Spinal cord (tissue), 10 donors: ENCODE measurements around the gene RPP38. TPM values are rescaled to one million over a fixed set of nuclear protein-coding genes. Genes with fewer than 3 reads are reported as not detected.

Experiments used
- DNase-seq, 6 donors: peaks; one replicate each; pipeline versions ENCODE4 v3.0.0 to v3.0.0-alpha.2; 2013 to 2015; ENCODE audit warnings: low spot score in 6 of 6, low read depth in 4 of 6
- H3K27ac ChIP-seq: one replicate; pipeline ENCODE4 v1.5.1; 2013; ENCODE audit warnings: low read depth, low read length, control low read depth
- H3K27me3 ChIP-seq: one replicate; pipeline ENCODE4 v1.6.1; 2013; ENCODE audit warnings: low read length; ENCODE audit not compliant: control insufficient read depth, insufficient read depth
- H3K36me3 ChIP-seq: one replicate; pipeline ENCODE4 v1.6.1; 2013; ENCODE audit warnings: low read length; ENCODE audit not compliant: control insufficient read depth, insufficient read depth
- H3K4me1 ChIP-seq: one replicate; pipeline ENCODE4 v1.6.1; 2013; ENCODE audit warnings: low read length; ENCODE audit not compliant: control insufficient read depth, insufficient read depth
- H3K4me3 ChIP-seq: one replicate; pipeline ENCODE4 v1.5.1; 2013; ENCODE audit warnings: low read depth, low read length, control low read depth
- H3K9me3 ChIP-seq: one replicate; pipeline ENCODE4 v1.6.1; 2013; ENCODE audit warnings: low read length; ENCODE audit not compliant: control insufficient read depth, insufficient read depth
- WGBS: methylation state at CpG from one replicate; pipeline ENCODE4 v1.1.5; 2013; ENCODE audit warnings: missing lambda C conversion rate; ENCODE audit not compliant: insufficient coverage; 5-methylcytosine and 5-hydroxymethylcytosine counted together
- polyA plus RNA-seq, 2 donors: library from polyadenylated mRNA; unstranded; fragments of 120-200 nt; gene quantifications; one replicate each; pipeline ENCODE4 v1.2.1, GENCODE V29; 2013; ENCODE audit not compliant: insufficient read length in 2 of 2
- total RNA-seq, 2 donors: library from RNA; depleted of rRNA in 1 of 2; stranded (reverse); fragments of 120-200 nt in 1 of 2; fragments of >200 nt in 1 of 2; gene quantifications; one replicate each; pipeline versions ENCODE4 v1.2.3 to v1.2.4, GENCODE V29; 2013 to 2014
- donor health status: healthy.

The RPP38 gene
- total and polyA plus RNA-seq, 4 donors: 8.5 to 25.0 (median 16.3) TPM

DNA sequence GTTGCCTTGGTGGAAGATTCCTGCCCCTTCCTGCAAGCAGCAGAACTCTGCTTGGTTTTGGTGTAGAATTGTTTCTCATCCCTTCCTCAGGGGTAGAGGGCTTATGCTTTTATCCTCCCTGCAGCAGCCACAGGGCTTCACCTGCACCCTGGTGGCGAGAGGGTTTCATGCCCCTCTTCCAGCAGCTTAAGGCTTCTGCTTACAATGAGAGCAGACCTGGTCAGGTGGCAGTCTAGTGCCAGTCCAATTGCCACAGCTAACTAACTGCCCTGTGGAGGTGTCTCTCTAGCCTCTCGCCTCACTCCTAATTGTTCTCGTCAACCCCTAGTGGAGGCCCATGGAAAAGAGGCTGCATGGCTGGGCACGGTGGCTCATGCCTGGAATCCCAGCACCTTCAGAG is 27.9 kb upstream of the RPP38 start:
- Histone ChIP-seq H3K4me3 (no peak overlapping the region), H3K27ac (no peak overlapping the region), H3K9me3 (peaks cover 5% of the 10 kb centered on the region), H3K4me1 (no peaks in the 10 kb centered on the region), H3K36me3 (peaks cover 3% of the 10 kb centered on the region), H3K27me3 (no peaks in the 10 kb centered on the region)
- WGBS: 66% methylated on average over 4 of the region's 4 CpGs
- DNase-seq: no peak

DNA sequence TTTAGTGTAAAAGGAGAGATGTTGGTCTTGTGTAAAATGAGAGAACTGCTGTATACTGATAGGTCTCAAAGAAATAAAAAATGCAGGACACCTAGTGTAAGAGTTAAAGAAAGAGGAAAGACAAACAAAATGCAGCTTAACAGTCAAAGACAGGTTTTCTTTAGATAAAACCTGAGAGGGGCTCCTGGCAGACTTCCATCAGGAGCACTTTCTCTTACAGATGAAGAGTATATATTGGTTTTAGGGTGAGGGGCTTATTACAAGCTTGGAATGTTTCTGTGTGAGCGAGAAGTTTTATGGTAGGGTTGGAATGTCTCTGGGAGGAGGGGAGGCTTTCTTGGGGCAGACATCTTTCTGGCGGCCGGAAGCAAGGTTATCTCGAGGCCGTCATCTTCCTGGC is 24.8 kb upstream of the RPP38 start:
- Histone ChIP-seq H3K4me3 (no peak overlapping the region), H3K4me1 (no peaks in the 10 kb centered on the region), H3K9me3 (no peaks in the 10 kb centered on the region), H3K27ac (no peak overlapping the region), H3K36me3 (peaks cover 6% of the 10 kb centered on the region), H3K27me3 (no peaks in the 10 kb centered on the region)
- DNase-seq: no peak
- 95% methylated on average over 5 of the region's 5 CpGs for WGBS

- no peak overlapping the region for H3K27ac ChIP-seq
- no peaks in the 10 kb centered on the region for H3K9me3 ChIP-seq
- no peak overlapping the region for H3K4me3 ChIP-seq
- WGBS: 95% methylated on average over 3 of the region's 3 CpGs
- no peaks in the 10 kb centered on the region for H3K27me3 ChIP-seq
- no peaks in the 10 kb centered on the region for H3K4me1 ChIP-seq
- no peak for DNase-seq
- H3K36me3 ChIP-seq: peaks cover 6% of the 10 kb centered on the region
Measured at GRCh38 chr10:15075421-15075820, 21.7 kb upstream of the RPP38 start.

DNA sequence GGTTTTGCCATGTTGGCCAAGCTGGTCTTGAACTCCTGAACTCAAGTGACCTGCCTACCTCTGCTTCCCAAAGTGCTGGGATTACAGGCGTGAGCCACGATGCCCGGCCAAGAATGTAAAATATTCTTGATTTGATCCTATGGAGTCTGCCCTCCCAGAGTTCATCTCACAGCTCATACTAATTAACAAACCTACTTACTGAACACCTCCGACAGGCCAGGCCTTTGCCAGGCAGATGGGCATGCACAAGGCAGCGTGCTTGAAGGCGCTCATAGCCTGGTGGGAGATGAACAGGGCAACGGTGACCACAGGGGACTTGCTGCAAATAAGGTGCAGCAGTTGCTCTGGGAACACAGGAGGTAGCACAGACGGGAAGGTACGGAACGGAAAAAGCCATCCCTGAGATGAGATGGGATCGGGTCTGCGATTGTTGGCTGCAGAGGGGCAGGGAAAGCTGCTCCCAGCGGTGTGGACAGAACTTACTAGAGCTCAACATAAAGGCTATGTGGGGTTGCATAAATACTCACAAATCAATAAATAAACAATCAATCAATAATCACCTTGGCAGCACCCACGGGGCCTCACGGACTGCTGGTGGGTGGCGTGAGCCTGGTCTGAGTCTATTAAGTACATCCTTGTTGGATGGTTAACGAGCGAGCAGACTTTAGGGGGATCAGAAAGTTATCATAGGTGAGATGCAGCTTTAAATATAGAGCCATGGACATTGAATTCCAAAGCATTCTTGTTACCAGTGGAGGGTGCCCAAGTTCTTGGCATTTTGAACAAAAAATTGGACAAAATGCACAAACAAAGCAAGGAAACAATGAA is 13.3 kb upstream of the RPP38 start:
- DNase-seq: no peak
- H3K27ac ChIP-seq: peak overlapping the region; percentile 88

DNA sequence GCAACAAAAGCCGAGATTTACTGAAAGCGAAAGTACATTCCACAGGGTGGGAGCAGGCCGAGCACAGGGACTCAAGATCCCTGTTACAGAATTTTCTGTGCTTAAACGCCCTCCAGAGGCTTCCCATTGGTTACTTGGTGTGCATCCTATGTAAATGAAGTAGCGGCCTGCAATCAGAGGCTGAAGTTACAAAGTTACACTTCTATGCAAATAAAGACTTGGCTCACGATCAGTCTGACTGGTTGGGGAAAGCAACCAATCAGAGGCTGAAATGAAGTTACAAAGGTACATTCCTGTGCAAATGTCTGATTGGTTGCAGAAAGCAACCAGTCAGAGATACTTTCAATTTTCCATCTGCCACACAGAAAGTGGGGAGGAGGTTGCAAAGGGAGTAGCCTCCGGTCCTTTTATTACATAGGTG is 12.6 kb upstream of the RPP38 start:
- peak in 4 of 6 donors; percentile 35 to 90 (median 54) for DNase-seq
- peak overlapping the region; percentile 88 for H3K27ac ChIP-seq
- H3K4me1 ChIP-seq: peaks cover 26% of the 10 kb centered on the region
- WGBS: 12% methylated on average over 4 of the region's 7 CpGs
- H3K27me3 ChIP-seq: no peaks in the 10 kb centered on the region
- no peaks in the 10 kb centered on the region for H3K36me3 ChIP-seq
- H3K4me3 ChIP-seq: peak overlapping the region; percentile 56
- no peaks in the 10 kb centered on the region for H3K9me3 ChIP-seq

More for the DNA sequence above, 13.3 kb upstream of the RPP38 start:
- no peaks in the 10 kb centered on the region for H3K27me3 ChIP-seq
- 80% methylated on average over 12 of the region's 18 CpGs for WGBS
- peaks cover 21% of the 10 kb centered on the region for H3K4me1 ChIP-seq
- H3K36me3 ChIP-seq: no peaks in the 10 kb centered on the region
- H3K9me3 ChIP-seq: no peaks in the 10 kb centered on the region
- H3K4me3 ChIP-seq: peak overlapping the region; percentile 56

DNA sequence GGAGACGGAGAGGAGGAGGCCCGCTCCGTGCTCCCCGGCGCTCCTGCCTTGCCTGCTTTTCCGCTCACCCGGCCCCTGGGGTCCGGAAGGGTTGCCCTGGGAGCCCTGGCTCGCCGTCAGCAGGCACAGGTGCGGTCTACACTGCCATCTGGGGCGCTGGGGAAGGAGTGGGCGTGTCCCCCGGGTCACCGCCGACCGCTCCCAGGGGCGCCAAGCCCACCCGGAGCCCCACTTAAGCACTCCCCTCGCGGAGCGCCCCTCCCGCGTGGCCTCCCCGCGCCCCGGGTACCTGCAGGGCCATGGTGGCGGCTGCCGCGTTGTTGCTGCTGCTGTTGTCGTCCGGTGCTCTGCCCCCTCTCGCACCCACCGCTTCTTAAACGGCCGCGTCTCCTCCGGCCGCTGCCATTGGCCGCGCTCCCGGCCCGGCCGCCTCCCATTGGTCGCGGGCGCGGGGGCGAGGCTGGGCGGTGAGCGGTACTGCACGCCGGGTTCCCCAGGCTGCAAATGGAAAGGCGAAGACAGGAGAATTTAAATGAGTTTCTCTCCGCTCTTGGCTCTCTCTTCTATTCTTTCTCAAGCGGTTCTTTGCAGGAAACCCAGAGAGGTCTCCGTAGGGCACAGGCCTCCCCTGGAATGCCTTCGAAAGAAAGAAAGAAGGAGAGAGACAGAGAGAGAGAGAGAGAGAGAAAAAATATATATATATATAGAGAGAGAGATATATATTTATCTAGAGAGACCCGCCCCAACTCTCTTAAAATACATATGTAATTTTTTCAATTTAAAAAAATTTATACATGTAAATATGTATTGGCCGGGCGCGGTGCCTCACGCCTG is 8.5 kb upstream of the RPP38 start, which contains the start of gene ACBD7:
Gene ACBD7, minus strand, starts transcription at position 349 of the 834 bp plus-strand sequence. Its CDS starts 48 bp downstream, at position 301.
- under 1% methylated on average over 52 of the region's 63 CpGs for WGBS
- DNase-seq: peak in 5 of 6 donors; percentile 65 to 96 (median 86)
- no peaks in the 10 kb centered on the region for H3K36me3 ChIP-seq

GRCh38 chr10:15091418-15091817 is 5.7 kb upstream of the RPP38 start:
- Histone ChIP-seq H3K4me3 (no peak overlapping the region), H3K4me1 (peaks cover 21% of the 10 kb centered on the region), H3K27me3 (no peaks in the 10 kb centered on the region), H3K27ac (no peak overlapping the region), H3K9me3 (no peaks in the 10 kb centered on the region), H3K36me3 (no peaks in the 10 kb centered on the region)
- no peak for DNase-seq
- WGBS: 88% methylated on average over 4 of the region's 5 CpGs

More for the DNA sequence above, 8.5 kb upstream of the RPP38 start, which contains the start of gene ACBD7:
- Histone ChIP-seq H3K4me3 (peak within 1 kb of the TSS; percentile 65), H3K27ac (peak within 1 kb of the TSS; percentile 35), H3K27me3 (no peaks in the 10 kb centered on the region), H3K4me1 (peaks cover 25% of the 10 kb centered on the region), H3K9me3 (no peaks in the 10 kb centered on the region)

- Histone ChIP-seq H3K27ac (no peak overlapping the region), H3K36me3 (no peaks in the 10 kb centered on the region), H3K9me3 (no peaks in the 10 kb centered on the region), H3K27me3 (no peaks in the 10 kb centered on the region), H3K4me1 (peaks cover 25% of the 10 kb centered on the region), H3K4me3 (no peak overlapping the region)
- DNase-seq: no peak
- WGBS: 90% methylated on average over 11 of the region's 16 CpGs
Measured at GRCh38 chr10:15092855-15093408, 4.2 kb upstream of the RPP38 start.

DNA sequence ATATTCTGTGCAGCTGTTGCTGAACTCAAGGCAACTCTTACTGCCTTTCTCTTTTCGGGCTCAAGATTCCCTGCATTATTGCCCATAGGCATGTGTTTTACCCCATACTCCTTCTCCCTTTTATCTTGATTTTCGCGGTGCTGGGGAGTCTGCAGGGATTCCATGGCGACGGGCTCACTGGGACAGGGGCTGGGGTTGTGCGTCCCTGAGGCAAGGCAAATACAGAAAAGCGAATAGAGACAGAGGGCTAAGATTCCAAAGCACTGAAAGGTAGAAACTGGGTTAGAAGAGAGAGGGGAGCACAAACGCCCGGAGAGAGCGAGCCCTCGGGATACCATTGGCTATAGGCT is 519 bp upstream of the RPP38 start:
- WGBS: 0% methylated on average over 11 of the region's 11 CpGs
- H3K4me3 ChIP-seq: peak overlapping the region; percentile 90
- H3K4me1 ChIP-seq: peaks cover 27% of the 10 kb centered on the region
- H3K27me3 ChIP-seq: no peaks in the 10 kb centered on the region
- H3K36me3 ChIP-seq: peaks cover 9% of the 10 kb centered on the region
- DNase-seq: no peak
- no peaks in the 10 kb centered on the region for H3K9me3 ChIP-seq
- H3K27ac ChIP-seq: peak overlapping the region; percentile 95
